ENCODE results near the gene KDM3B. TPM values are rescaled to one million over a fixed set of nuclear protein-coding genes. Genes with fewer than 3 reads are reported as not detected.

KDM3B gene
- total and polyA plus RNA-seq, 2 of the 8 experiments (the other 6 are each of a cell fraction or from before 2014, with no cell fraction given): 27.1 to 78.1 TPM

DNA sequence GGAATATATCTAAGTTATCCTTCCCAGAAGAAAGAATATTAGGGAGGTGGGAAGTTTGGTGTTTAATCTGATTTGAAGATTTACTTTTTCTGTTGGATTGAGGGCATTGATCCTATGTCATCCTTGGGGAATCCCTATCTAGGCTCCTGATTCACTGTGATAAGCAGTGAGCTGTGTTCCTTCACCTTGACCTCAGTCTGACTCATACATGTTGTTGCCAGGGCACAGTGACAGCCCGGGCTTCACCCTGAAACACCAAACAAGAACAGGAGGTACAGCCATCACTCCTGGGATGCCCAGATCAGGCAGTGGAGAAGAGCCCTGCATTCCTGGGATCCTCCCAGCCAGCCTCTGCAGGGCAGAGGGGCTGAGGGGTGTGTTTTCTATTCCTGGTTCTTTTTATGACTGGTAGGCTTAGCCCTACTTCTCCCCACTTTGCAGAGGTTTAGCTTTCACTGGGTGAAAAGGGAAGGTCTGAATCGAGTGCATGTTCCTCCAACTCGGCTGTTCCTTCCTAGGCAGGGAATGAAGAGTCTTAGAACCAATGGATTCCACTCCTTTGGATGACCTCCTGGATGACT lies 17.5 kb upstream of the KDM3B start:
- no peak overlapping the region for H4K8ac ChIP-seq (ENCODE audit: extremely low read depth, insufficient read depth, low read length)
- WGBS, 2 experiments (ENCODE audit: extremely low coverage in 1 of 2, insufficient coverage in 1 of 2, insufficient read length in 1 of 2, insufficient replicate concordance in 2 of 2, low coverage in 1 of 2, low lambda C conversion rate in 2 of 2, missing lambda C conversion rate in 1 of 2): 93% methylated on average over 3 of the region's 3 CpGs; no CpG with 5 or more reads in 1 of the 2 experiments
- no peak overlapping the region for H2BK120ac ChIP-seq (replicated peaks; ENCODE audit: low read depth, low read length)
- H4K5ac ChIP-seq (ENCODE audit: insufficient read length, low read depth, low read length): no peak overlapping the region
- H3K56ac ChIP-seq (replicated peaks; ENCODE audit: insufficient read length, low read depth, low read length): no peak overlapping the region
- H2BK20ac ChIP-seq (ENCODE audit: low read length): no peak overlapping the region
- no peak overlapping the region for H3K4me3 ChIP-seq (ENCODE audit: extremely low read depth in 1 of 4, insufficient read depth in 2 of 4, low read depth in 3 of 4, low read length in 4 of 4)
- H2AK5ac ChIP-seq (ENCODE audit: low read depth, low read length): no peak overlapping the region
- no peak for TF ChIP-seq JUND (IDR thresholded peaks at IDR 0.05; ENCODE audit: low read length)
- TF ChIP-seq SAP30 (IDR thresholded peaks at IDR 0.05; ENCODE audit: insufficient read depth, insufficient replicate concordance, low read length): no peak
- TF ChIP-seq, protein P1, sequence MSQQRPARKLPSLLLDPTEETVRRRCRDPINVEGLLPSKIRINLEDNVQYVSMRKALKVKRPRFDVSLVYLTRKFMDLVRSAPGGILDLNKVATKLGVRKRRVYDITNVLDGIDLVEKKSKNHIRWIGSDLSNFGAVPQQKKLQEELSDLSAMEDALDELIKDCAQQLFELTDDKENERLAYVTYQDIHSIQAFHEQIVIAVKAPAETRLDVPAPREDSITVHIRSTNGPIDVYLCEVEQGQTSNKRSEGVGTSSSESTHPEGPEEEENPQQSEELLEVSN (IDR thresholded peaks at IDR 0.05): no peak
- no peak for TF ChIP-seq SUZ12 (IDR thresholded peaks at IDR 0.05; ENCODE audit: low read length)
- TF ChIP-seq POLR2AphosphoS5 (IDR thresholded peaks at IDR 0.05; ENCODE audit: low read depth, low read length): no peak
- no peak for TF ChIP-seq CBX5 (IDR thresholded peaks at IDR 0.05; ENCODE audit: low read depth, low read length)
- no peak overlapping the region for H2BK15ac ChIP-seq (ENCODE audit: low read length)
- H2BK5ac ChIP-seq (ENCODE audit: low read depth, low read length): no peak overlapping the region
- no peaks in the 10 kb centered on the region for H3K9me3 ChIP-seq (ENCODE audit: insufficient read depth in 2 of 2, low read depth in 1 of 2, low read length in 1 of 2)
- CTCF ChIA-PET (ENCODE audit: partially characterized antibody): interaction anchor here (13.6 kb wide), 1 partner anchor 15 kb away, joined by 196 read pairs; the partner anchor contains the start of gene KDM3B
- no peak overlapping the region for H3K9ac ChIP-seq (replicated peaks in 1 of 4; ENCODE audit: extremely low read depth in 1 of 4, low read depth in 3 of 4, low read length in 3 of 4)
- POLR2A ChIA-PET (ENCODE audit: partially characterized antibody): interaction anchor here (0.6 to 4.7 kb wide), 6 partner anchors 11 to 432 kb away, joined by 3 to 68 read pairs (median 4); partner anchors contain the start of genes BRD8, KDM3B and KIF20A
- no peak overlapping the region for H3K4me2 ChIP-seq (ENCODE audit: insufficient read depth in 1 of 2, low read depth in 2 of 2, low read length in 2 of 2)
- no peak overlapping the region for H3K23ac ChIP-seq (ENCODE audit: insufficient read length)
- H3K23me2 ChIP-seq (ENCODE audit: low read depth, low read length): peaks cover 17% of the 10 kb centered on the region
- no peak overlapping the region for H2BK12ac ChIP-seq (ENCODE audit: low read depth, low read length)
- H3K79me2 ChIP-seq (ENCODE audit: control insufficient read depth in 1 of 2, insufficient read depth in 2 of 2, low read length in 2 of 2): peaks cover 5 to 25% of the 10 kb centered on the region in 2 experiments
- no peak overlapping the region for H4K91ac ChIP-seq (replicated peaks; ENCODE audit: insufficient read length, low read length)
- FAIRE-seq (no peak), DNase-seq (ENCODE audit: low read depth in 1 of 2, low spot score in 2 of 2) (no peak)
- no peak overlapping the region for H2AFZ ChIP-seq (ENCODE audit: low read length)
- no peak overlapping the region for H3K18ac ChIP-seq (ENCODE audit: extremely low read depth, low read length)
- H3K14ac ChIP-seq (ENCODE audit: insufficient read length): no peak overlapping the region
- peaks cover 8% of the 10 kb centered on the region for H3K79me1 ChIP-seq (ENCODE audit: low read depth, low read length)
- H3K27me3 ChIP-seq (replicated peaks in 1 of 4; ENCODE audit: control insufficient read depth in 3 of 4, extremely low read depth in 1 of 4, insufficient read depth in 3 of 4, low read length in 3 of 4): no peaks in the 10 kb centered on the region
- H3K27ac ChIP-seq (ENCODE audit: low read depth, low read length): no peak overlapping the region
- no peaks in the 10 kb centered on the region for H4K20me1 ChIP-seq (replicated peaks in 1 of 2; ENCODE audit: control insufficient read depth in 1 of 2, insufficient read depth in 2 of 2, low read length in 2 of 2)
- no peaks in the 10 kb centered on the region for H3K36me3 ChIP-seq (ENCODE audit: control insufficient read depth in 2 of 4, insufficient read depth in 4 of 4, low read length in 3 of 4)
- H3K4me1 ChIP-seq (replicated peaks in 1 of 4; ENCODE audit: control insufficient read depth in 3 of 4, insufficient read depth in 4 of 4, low read length in 3 of 4): peaks cover 0 to 6% (median 2%) of the 10 kb centered on the region in 4 experiments; a peak in 4 of 7 replicates
- no peak overlapping the region for H3K4ac ChIP-seq (replicated peaks; ENCODE audit: insufficient read length, low read depth, low read length)

Measured in H1 (cell line).